HepG2 (cell line): Measurements from ENCODE around the gene PRKCZ. TPM values are rescaled to one million over a fixed set of nuclear protein-coding genes. Genes with fewer than 3 reads are reported as not detected.
A peak's percentile ranks its signal among the peaks of the same experiment; 100 is the strongest.

ENCODE experiments used
- MXD3 ChIP-seq: IDR thresholded peaks from 2 replicates; pipeline ENCODE4 v1.6.1; 2016; ENCODE audit warnings: mild to moderate bottlenecking, missing biosample characterization, missing genetic modification reagents
- PHF21A ChIP-seq: sonication (generic); formaldehyde crosslinking; IDR thresholded peaks from 2 replicates; pipeline ENCODE4 v1.5.0; 2020; ENCODE audit warnings: mild to moderate bottlenecking, missing genetic modification reagents
- SAP130 ChIP-seq: IDR thresholded peaks from 2 replicates; pipeline ENCODE4 v1.6.1; 2016; ENCODE audit warnings: low read depth
- TFAP4 ChIP-seq: sonication (generic); IDR thresholded peaks from 2 replicates; pipeline ENCODE4 v1.6.1; 2016; ENCODE audit warnings: low read depth, borderline replicate concordance
- THAP11 ChIP-seq: IDR thresholded peaks from 2 replicates; pipeline ENCODE4 v1.6.1; 2016; ENCODE audit warnings: missing biosample characterization, missing genetic modification reagents
- ZNF616 ChIP-seq: sonication (generic); formaldehyde crosslinking; IDR thresholded peaks from 2 replicates; pipeline ENCODE4 v1.5.0; 2020; ENCODE audit warnings: low read depth, mild to moderate bottlenecking, missing genetic modification reagents
- ZNF878 ChIP-seq: sonication (generic); formaldehyde crosslinking; IDR thresholded peaks from 2 replicates; pipeline ENCODE4 v1.8.1; 2023; ENCODE audit warnings: mild to moderate bottlenecking, missing genetic modification reagents, moderate library complexity
- polyA plus RNA-seq, 8 experiments: library from polyadenylated mRNA; depleted of rRNA in 3 of 8; stranded (reverse) in 7 of 8; unstranded in 1 of 8; fragments of >200 nt; fragmentation: Illumina TruSeq in 4 of 8; extraction: Trizol in 4 of 8; gene quantifications; 2 replicates each; pipeline versions ENCODE4 v1.2.1 to v1.2.3, GENCODE V29; 2011 to 2016; ENCODE audit warnings: low read depth in 4 of 8, missing spikeins in 1 of 8, mixed read lengths in 1 of 8; ENCODE audit not compliant: insufficient read depth in 1 of 8
- total RNA-seq, 5 experiments: library from RNA; depleted of rRNA; stranded (reverse); fragments of >200 nt; fragmentation: Illumina TruSeq; extraction: Trizol; gene quantifications; 2 replicates each; pipeline ENCODE4 v1.2.3, GENCODE V29; 2016; ENCODE audit warnings: low read depth in 1 of 5
- TF ChIP-seq, protein P1 (sequence below): IDR thresholded peaks from 2 replicates; pipeline ENCODE4 v1.6.1; 2016; ENCODE audit warnings: missing genetic modification reagents, missing compliant biosample characterization
- TF ChIP-seq, protein P2 (sequence below): sonication (generic); formaldehyde crosslinking; IDR thresholded peaks from 2 replicates; pipeline ENCODE4 v1.8.1; 2023; ENCODE audit warnings: mild to moderate bottlenecking, missing genetic modification reagents, borderline replicate concordance

PRKCZ gene
- total and polyA plus RNA-seq, 2 of the 13 experiments (the other 11 are each of a cell fraction or from before 2014, with no cell fraction given), result 34.7 to 85.2 TPM

GRCh38 chr1:2208309-2209239, 158.4 kb downstream of the PRKCZ start (continued):
- TF ChIP-seq TFAP4 (peak; percentile 59; the same call in 1 of the 2 replicates), MXD3 (CRISPR knock-in tag) (no peak), THAP11 (CRISPR knock-in tag) (0 out of 2 replicates have a peak, but pooled peaks have one; percentile 18), ZNF616 (CRISPR knock-in tag) (no peak), PHF21A (peak; percentile 74), SAP130 (CRISPR knock-in tag) (peak; percentile 90), ZNF878 (CRISPR knock-in tag) (peak; percentile 89; the same call in 1 of the 2 replicates)
- TF ChIP-seq, protein P1, sequence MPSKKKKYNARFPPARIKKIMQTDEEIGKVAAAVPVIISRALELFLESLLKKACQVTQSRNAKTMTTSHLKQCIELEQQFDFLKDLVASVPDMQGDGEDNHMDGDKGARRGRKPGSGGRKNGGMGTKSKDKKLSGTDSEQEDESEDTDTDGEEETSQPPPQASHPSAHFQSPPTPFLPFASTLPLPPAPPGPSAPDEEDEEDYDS (CRISPR knock-in tag), result peak; percentile 44; the same call in 1 of the 2 replicates
- TF ChIP-seq, protein P2, sequence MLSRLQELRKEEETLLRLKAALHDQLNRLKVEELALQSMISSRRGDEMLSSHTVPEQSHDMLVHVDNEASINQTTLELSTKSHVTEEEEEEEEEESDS (CRISPR knock-in tag), result no peak
